ENCODE results near the gene COX19. TPM values are rescaled to one million over a fixed set of nuclear protein-coding genes. Genes with fewer than 3 reads are reported as not detected.
"Not testable (repeated sequence)": the region's sequence is repeated elsewhere in the genome, so short reads cannot be mapped to it uniquely, and the experiment has no call there.

Gene COX19
- total and polyA plus RNA-seq, 2 donors (not counting 3 experiments of a cell fraction or from before 2014, with no cell fraction given): 6.8 to 10.6 TPM

GRCh38 chr7:960269-960871 lies 15.0 kb downstream of the COX19 start:
- no peaks in the 10 kb centered on the region for H3K79me2 ChIP-seq (ENCODE audit: control insufficient read depth, insufficient read depth, low read length)
- H3K36me3 ChIP-seq (ENCODE audit: control insufficient read depth in 2 of 2, extremely low read depth in 1 of 2, insufficient read depth in 2 of 2, low read length in 2 of 2): no peaks in the 10 kb centered on the region
- no TSS peak for BruUV-seq (replicated peaks)
- no peak overlapping the region for H3K4me2 ChIP-seq (ENCODE audit: insufficient read depth, low read length)
- H3K9me3 ChIP-seq (replicated peaks; ENCODE audit: control insufficient read depth, insufficient read depth, low read length): no peaks in the 10 kb centered on the region
- ChIA-PET CTCF (interaction anchor here (1.2 kb wide), 1 partner anchor 15 kb away, joined by 5 read pairs; the partner anchor contains the start of gene COX19), POLR2A (no interaction called here)
- dilution Hi-C loops (cut with MboI; ENCODE audit: extremely low pct_ligation_motif_present, low sequenced_read_pairs) (no loop called here), intact Hi-C loops (cut with micrococcal nuclease) (no loop called here)
- peaks cover 0 to 2% of the 10 kb centered on the region in 2 experiments for H3K27me3 ChIP-seq (ENCODE audit: control insufficient read depth in 2 of 2, insufficient read depth in 2 of 2, low read length in 2 of 2)
- no peaks in the 10 kb centered on the region for H4K20me1 ChIP-seq (replicated peaks; ENCODE audit: control insufficient read depth, extremely low read depth, insufficient read depth, low read length)
- FAIRE-seq (no peak), DNase-seq (ENCODE audit: low read depth, low spot score) (no peak)
- H3K27ac ChIP-seq (ENCODE audit: insufficient read depth, low read depth, low read length): no peak overlapping the region
- H3K9ac ChIP-seq (replicated peaks; ENCODE audit: extremely low read depth, insufficient read depth, low read length): no peak overlapping the region
- H3K4me3 ChIP-seq (replicated peaks in 1 of 3; ENCODE audit: insufficient read depth in 1 of 3, low read depth in 1 of 3, low read length in 3 of 3): no peak overlapping the region
- no peaks in the 10 kb centered on the region for H3K4me1 ChIP-seq (ENCODE audit: control insufficient read depth, extremely low read depth, insufficient read depth, low read length)
- no peaks in the 10 kb centered on the region for H3K9me1 ChIP-seq (replicated peaks; ENCODE audit: control insufficient read depth, extremely low read depth, insufficient read depth, low read length)
- no peak for TF ChIP-seq GATA2 (IDR thresholded peaks at IDR 0.05; ENCODE audit: insufficient read depth, insufficient read length, low read depth, low read length)
- no peak for TF ChIP-seq POLR2A (IDR thresholded peaks at IDR 0.05; ENCODE audit: low read depth, low read length)
- TF ChIP-seq MYC (IDR thresholded peaks at IDR 0.05; ENCODE audit: low read depth, low read length): no peak
- no peak for TF ChIP-seq POLR2AphosphoS5 (IDR thresholded peaks at IDR 0.05; ENCODE audit: insufficient read depth, low read depth, low read length)
- no peak for TF ChIP-seq FOS (IDR thresholded peaks at IDR 0.05; ENCODE audit: borderline replicate concordance, insufficient read depth, low read length)
- no peak for TF ChIP-seq JUN (IDR thresholded peaks at IDR 0.05; ENCODE audit: borderline replicate concordance, insufficient read depth, insufficient read length, low read depth)
- TF ChIP-seq CTCF (IDR thresholded peaks at IDR 0.05; ENCODE audit: extremely low read depth in 1 of 2, insufficient read depth in 1 of 2, low read depth in 1 of 2, low read length in 2 of 2): no peak
- TF ChIP-seq, protein P1, sequence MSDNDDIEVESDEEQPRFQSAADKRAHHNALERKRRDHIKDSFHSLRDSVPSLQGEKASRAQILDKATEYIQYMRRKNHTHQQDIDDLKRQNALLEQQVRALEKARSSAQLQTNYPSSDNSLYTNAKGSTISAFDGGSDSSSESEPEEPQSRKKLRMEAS (IDR thresholded peaks at IDR 0.05; ENCODE audit: insufficient read depth, insufficient read length): no peak
- no peak for TF ChIP-seq EZH2 (IDR thresholded peaks at IDR 0.05; ENCODE audit: borderline replicate concordance, low read depth, low read length, severe bottlenecking)
- no peak overlapping the region for H2AFZ ChIP-seq (ENCODE audit: low read depth, low read length)

DNA sequence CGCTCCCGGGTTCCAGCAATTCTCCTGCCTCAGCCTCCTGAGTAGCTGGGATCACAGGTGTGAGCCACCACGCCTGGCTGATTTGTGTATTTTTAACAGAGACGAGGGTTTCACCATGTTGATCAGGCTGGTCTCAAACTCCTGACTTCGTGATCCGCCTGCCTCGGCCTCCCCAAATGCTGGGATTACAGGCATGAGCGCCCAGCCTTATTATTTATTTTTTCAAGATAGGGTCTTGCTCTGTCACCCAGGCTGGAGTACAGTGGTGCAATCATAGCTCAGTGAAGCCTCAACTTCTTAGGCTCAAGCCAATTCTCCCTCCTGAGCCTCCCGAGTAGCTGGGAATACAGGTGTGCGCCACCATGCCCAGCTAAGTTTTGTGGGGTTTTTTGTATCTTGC lies 15.6 kb downstream of the COX19 start:
- H3K79me2 ChIP-seq (ENCODE audit: control insufficient read depth, insufficient read depth, low read length); H3K27ac ChIP-seq (ENCODE audit: insufficient read depth, low read depth, low read length); POLR2A ChIA-PET; H3K4me1 ChIP-seq (ENCODE audit: control insufficient read depth, extremely low read depth, insufficient read depth, low read length); H3K9me1 ChIP-seq (replicated peaks; ENCODE audit: control insufficient read depth, extremely low read depth, insufficient read depth, low read length); H3K9ac ChIP-seq (replicated peaks; ENCODE audit: extremely low read depth, insufficient read depth, low read length); H3K36me3 ChIP-seq (ENCODE audit: control insufficient read depth in 2 of 2, extremely low read depth in 1 of 2, insufficient read depth in 2 of 2, low read length in 2 of 2); dilution Hi-C loops (cut with MboI; ENCODE audit: extremely low pct_ligation_motif_present, low sequenced_read_pairs); H3K27me3 ChIP-seq (ENCODE audit: control insufficient read depth in 2 of 2, insufficient read depth in 2 of 2, low read length in 2 of 2); FAIRE-seq; H2AFZ ChIP-seq (ENCODE audit: low read depth, low read length); H3K9me3 ChIP-seq (replicated peaks; ENCODE audit: control insufficient read depth, insufficient read depth, low read length); H4K20me1 ChIP-seq (replicated peaks; ENCODE audit: control insufficient read depth, extremely low read depth, insufficient read depth, low read length); BruUV-seq (replicated peaks); H3K4me3 ChIP-seq (replicated peaks in 1 of 3; ENCODE audit: insufficient read depth in 1 of 3, low read depth in 1 of 3, low read length in 3 of 3); H3K4me2 ChIP-seq (ENCODE audit: insufficient read depth, low read length); intact Hi-C loops (cut with micrococcal nuclease); DNase-seq (ENCODE audit: low read depth, low spot score): not testable (repeated sequence)
- CTCF ChIA-PET: interaction anchor here (1.1 to 1.2 kb wide), 2 partner anchors 15 to 128 kb away, joined by 3 to 5 read pairs; partner anchors contain the start of genes COX19 and SUN1
